OCI-LY3 (cell line): ENCODE measurements around the gene ANKRD18A.
"Not testable (repeated sequence)": the region's sequence is repeated elsewhere in the genome, so short reads cannot be mapped to it uniquely, and the experiment has no call there.

Experiments
- H2AFZ ChIP-seq: fragments of 200-600, 300-600 bp; shearing (Covaris generic); 2 replicates; pipeline ENCODE4 v1.6.0; 2014; ENCODE audit warnings: antibody characterized with exemption, low read depth, low read length
- H3K27ac ChIP-seq: fragments of 200-600, 300-600 bp; sonication (generic); 2 replicates; pipeline ENCODE4 v1.5.1; 2014; ENCODE audit warnings: mild to moderate bottlenecking, low read length, moderate library complexity, mixed read lengths
- H3K27me3 ChIP-seq: fragments of 200-600, 300-600 bp; sonication (generic); 2 replicates; pipeline ENCODE4 v1.6.1; 2014; ENCODE audit warnings: low read depth, low read length, mixed read lengths
- H3K36me3 ChIP-seq: fragments of 200-600, 300-600 bp; sonication (generic); replicated peaks from 2 replicates; pipeline ENCODE3; 2014; ENCODE audit warnings: low read depth, low read length, mixed read lengths
- H3K4me1 ChIP-seq: fragments of 300-600, 200-600 bp; sonication (generic); 2 replicates; pipeline ENCODE4 v1.6.1; 2014; ENCODE audit warnings: low read length, mixed read lengths
- H3K4me2 ChIP-seq: fragments of 200-600, 300-600 bp; sonication (generic); 2 replicates; pipeline ENCODE4 v1.6.1; 2014; ENCODE audit warnings: low read length, mixed read lengths
- H3K4me3 ChIP-seq: fragments of 300-600, 200-600 bp; sonication (generic); 2 replicates; pipeline ENCODE4 v1.5.1; 2014; ENCODE audit warnings: antibody characterized with exemption, mild to moderate bottlenecking, low read length, moderate library complexity
- H3K79me2 ChIP-seq: fragments of 300-600, 200-600 bp; shearing (Covaris generic); 2 replicates; pipeline ENCODE4 v1.6.1; 2014; ENCODE audit warnings: mild to moderate bottlenecking, low read length, mixed read lengths
- H3K9ac ChIP-seq: fragments of 300-600, 200-600 bp; shearing (Covaris generic); 2 replicates; pipeline ENCODE4 v1.6.0; 2014; ENCODE audit warnings: mild to moderate bottlenecking, low read length, moderate library complexity
- H3K9me3 ChIP-seq: fragments of 200-600, 300-600 bp; shearing (Covaris generic); 2 replicates; pipeline ENCODE4 v1.6.1; 2014; ENCODE audit warnings: low read length, mixed read lengths; ENCODE audit not compliant: insufficient read depth
- H4K20me1 ChIP-seq: fragments of 200-600, 300-600 bp; sonication (generic); 2 replicates; pipeline ENCODE4 v1.6.1; 2016; ENCODE audit warnings: low read length, mixed read lengths; ENCODE audit not compliant: insufficient read depth
- EZH2phosphoT487 ChIP-seq: fragments of 200-600 bp; shearing (Covaris generic); IDR thresholded peaks from 2 replicates; pipeline ENCODE4 v1.6.1; 2018; ENCODE audit warnings: antibody characterized with exemption, mixed run types, low read depth
- TF ChIP-seq, protein P1 (sequence below): fragments of 200-600, 300-600 bp; sonication (generic); IDR thresholded peaks from 2 replicates; pipeline ENCODE4 v1.5.1; 2014; ENCODE audit warnings: antibody characterized with exemption, low read length, low read depth

Gene ANKRD18A

DNA sequence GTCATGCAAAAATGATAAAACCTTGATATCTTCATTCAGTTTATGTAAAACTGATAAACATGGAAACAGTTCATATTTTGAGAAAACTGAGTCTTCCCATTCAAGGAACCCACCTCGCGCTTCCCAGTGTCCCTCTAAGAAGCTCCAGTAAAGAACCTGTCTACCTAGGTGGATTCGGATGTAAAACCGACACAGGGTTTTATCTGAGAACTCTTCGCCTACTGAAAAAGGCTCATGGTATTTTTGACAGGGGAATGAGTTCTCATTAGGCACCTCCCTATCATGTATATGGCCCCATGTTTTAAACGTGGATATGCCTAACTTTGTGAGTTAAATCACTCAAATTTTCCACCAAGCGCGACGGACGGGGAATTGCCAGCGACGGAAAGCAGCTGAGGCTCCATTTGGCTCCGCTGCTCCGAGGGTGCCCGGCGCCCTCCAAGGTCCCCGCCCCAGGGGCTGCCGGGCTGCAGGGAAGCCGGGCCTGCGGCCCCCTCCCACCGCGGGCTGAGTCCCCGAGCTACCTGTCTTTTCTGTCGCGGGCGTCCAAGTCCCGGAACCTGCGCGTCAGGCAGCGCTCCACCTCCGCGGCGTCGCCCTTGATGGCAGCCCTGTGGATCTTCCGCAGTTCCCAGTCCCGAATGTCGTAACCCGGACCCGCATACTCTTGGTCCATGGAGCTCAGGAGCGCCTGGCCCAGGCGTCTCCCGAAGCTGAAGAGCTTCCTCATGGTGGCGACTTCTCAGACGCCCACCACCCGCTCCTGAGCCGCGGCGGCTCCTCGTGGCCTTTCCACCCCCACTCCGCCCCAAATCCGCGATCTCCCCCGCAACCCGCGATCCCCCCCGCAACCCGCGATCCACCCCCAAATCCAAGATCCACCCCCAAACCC lies 594 bp downstream of the ANKRD18A start:
- no peak for TF ChIP-seq EZH2phosphoT487
- TF ChIP-seq, protein P1, sequence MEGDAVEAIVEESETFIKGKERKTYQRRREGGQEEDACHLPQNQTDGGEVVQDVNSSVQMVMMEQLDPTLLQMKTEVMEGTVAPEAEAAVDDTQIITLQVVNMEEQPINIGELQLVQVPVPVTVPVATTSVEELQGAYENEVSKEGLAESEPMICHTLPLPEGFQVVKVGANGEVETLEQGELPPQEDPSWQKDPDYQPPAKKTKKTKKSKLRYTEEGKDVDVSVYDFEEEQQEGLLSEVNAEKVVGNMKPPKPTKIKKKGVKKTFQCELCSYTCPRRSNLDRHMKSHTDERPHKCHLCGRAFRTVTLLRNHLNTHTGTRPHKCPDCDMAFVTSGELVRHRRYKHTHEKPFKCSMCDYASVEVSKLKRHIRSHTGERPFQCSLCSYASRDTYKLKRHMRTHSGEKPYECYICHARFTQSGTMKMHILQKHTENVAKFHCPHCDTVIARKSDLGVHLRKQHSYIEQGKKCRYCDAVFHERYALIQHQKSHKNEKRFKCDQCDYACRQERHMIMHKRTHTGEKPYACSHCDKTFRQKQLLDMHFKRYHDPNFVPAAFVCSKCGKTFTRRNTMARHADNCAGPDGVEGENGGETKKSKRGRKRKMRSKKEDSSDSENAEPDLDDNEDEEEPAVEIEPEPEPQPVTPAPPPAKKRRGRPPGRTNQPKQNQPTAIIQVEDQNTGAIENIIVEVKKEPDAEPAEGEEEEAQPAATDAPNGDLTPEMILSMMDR, result no peak
- H3K79me2 ChIP-seq, result no peaks in the 10 kb centered on the region
- no peak overlapping the region for H3K4me3 ChIP-seq
- no peaks in the 10 kb centered on the region for H4K20me1 ChIP-seq
- no peaks in the 10 kb centered on the region for H3K4me1 ChIP-seq
- no peaks in the 10 kb centered on the region for H3K27me3 ChIP-seq
- H3K4me2 ChIP-seq, result no peak overlapping the region
- no peak overlapping the region for H2AFZ ChIP-seq
- H3K36me3 ChIP-seq, result no peaks in the 10 kb centered on the region
- no peak overlapping the region for H3K9ac ChIP-seq
- H3K9me3 ChIP-seq, result 0 out of 2 replicates have a peak, but pooled peaks cover 7% of the 10 kb centered on the region
- no peak overlapping the region for H3K27ac ChIP-seq

DNA sequence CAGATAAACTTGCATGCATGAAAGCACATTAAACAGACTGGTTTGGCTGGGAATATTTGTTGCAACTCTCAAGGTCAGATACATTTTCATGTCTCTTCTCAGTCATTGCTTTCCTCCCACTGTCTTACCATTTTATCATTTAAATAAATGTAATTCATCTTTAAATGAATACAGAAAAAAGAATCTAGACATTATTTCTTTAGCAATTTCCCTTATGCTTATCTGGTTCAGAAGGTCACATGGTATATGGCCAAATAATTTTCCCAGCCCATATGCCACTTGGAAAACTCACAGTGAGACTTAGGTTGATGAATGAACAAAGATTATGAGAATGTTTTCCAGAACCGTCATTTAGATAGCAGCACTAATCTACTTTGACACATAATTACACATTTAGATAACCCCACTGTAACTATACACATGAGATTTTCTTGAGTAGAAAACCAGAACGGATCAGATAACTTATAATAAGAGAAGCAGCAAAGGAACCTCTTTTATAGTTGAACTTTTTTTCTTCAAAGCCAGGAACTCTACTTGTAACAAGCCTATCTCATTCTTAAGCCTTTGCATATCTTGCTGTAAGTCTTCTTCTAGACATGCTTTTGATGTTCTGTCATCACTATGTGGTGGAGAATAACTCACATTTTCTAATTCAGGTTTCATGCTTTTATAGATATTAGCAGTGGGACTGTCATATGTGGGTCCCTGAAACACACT lies 22.2 kb downstream of the ANKRD18A start:
- not testable (repeated sequence) for H3K4me1 ChIP-seq, H3K27ac ChIP-seq, H3K4me2 ChIP-seq, H2AFZ ChIP-seq, H3K9ac ChIP-seq, H3K4me3 ChIP-seq, H3K79me2 ChIP-seq, H3K27me3 ChIP-seq, H3K9me3 ChIP-seq, H4K20me1 ChIP-seq, H3K36me3 ChIP-seq

DNA sequence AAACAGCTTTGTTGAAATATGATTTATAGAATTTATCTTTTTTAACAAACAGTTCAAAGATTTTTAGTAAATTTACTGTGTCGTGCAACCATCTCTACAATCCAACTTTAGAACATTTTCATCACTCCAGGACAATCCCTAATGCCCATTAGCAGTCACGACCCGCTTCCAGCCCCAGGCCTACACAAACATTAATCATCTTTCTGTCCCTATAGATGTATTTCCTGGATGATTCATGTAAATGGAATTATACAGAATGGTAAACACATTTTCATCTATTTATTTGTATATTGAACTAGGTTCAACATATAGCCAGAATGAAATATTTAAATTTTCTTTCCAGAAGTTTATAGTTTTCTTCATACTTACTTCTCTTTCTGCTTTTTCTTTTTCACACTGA lies 25.3 kb downstream of the ANKRD18A start:
- H2AFZ ChIP-seq, H3K36me3 ChIP-seq, H3K9me3 ChIP-seq, H3K4me1 ChIP-seq, H3K4me3 ChIP-seq, H3K79me2 ChIP-seq, H3K9ac ChIP-seq, H3K27ac ChIP-seq, H4K20me1 ChIP-seq, H3K4me2 ChIP-seq, H3K27me3 ChIP-seq: not testable (repeated sequence)

DNA sequence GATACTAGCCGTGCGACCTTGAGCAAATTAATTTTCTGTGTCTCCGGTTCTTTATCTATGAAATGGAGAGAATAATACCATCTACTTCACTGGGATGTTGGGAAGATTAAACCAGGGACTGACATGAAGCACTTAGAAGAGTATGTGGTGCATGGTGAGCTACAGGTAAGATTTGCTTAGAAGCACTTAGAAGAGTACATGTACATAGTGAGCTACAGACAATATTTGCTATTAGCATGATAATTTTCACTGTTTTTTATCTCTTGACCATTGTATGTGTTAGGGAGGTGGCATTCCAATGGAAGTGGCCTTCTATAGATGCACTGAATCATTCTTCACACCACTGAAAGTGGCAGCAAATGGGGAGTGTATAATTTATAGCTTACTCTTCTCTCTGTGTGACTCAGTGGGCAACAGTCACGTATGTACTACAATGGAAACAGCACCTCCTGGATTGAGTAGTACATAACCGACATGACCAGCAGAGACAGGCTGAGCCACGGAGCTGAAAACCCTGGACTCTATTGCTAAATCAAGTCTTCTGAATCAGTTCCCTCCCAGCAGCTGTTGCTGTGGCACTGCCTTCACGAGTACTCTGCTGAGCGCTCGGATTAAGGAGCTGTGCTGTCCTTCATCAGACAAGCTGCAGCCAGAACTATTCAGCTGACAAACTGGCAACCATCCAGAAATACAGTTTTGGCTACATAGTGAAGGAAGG lies 28.9 kb downstream of the ANKRD18A start:
- not testable (repeated sequence) for H3K4me2 ChIP-seq, H4K20me1 ChIP-seq, H3K27me3 ChIP-seq, H3K36me3 ChIP-seq, H3K9ac ChIP-seq, H2AFZ ChIP-seq, H3K4me3 ChIP-seq, H3K27ac ChIP-seq, H3K79me2 ChIP-seq, H3K9me3 ChIP-seq, H3K4me1 ChIP-seq

DNA sequence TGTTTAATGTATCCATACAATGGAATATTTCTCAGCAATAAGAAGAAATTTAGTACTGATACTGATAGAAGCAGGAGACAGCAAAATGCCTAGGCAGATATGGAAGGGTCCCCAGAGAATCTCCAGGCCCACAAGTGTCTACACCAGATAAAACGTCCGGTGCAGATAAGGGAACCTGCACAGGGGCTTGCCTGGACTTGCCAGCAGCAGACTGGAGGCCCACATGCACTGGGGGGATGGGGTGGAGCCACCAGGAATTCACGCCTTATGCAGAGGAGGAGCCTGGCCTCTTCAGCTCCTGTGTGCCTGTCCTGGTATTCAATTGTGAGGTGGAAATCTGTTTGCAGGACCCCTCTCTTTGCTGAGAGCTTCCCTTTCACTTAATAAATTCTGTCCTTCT lies 36.6 kb downstream of the ANKRD18A start:
- not testable (repeated sequence) for H3K4me1 ChIP-seq, H2AFZ ChIP-seq, H3K9ac ChIP-seq, H3K79me2 ChIP-seq, H4K20me1 ChIP-seq, H3K36me3 ChIP-seq, H3K9me3 ChIP-seq, H3K27me3 ChIP-seq, H3K4me3 ChIP-seq, H3K4me2 ChIP-seq, H3K27ac ChIP-seq

DNA sequence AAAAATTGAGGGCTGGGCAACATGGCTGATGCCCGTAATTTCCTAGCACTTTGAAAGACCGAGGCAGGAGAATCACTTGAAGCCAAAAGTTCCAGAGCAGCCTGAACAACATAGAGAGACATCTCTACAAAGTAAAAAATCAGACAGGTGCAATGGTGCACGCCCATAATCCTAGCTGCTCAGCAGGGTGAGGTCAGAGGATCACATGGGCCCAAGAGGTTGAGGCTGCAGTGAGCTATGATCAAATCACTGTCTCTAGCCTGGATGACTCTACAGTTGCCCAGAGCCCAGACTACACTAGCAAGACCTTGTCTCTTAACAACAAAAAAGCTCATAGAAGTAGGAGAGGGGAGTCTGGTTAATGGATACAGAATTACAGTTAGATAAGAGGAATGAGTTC lies 40.3 kb downstream of the ANKRD18A start:
- H3K4me3 ChIP-seq, H4K20me1 ChIP-seq, H3K27ac ChIP-seq, H2AFZ ChIP-seq, H3K27me3 ChIP-seq, H3K36me3 ChIP-seq, H3K79me2 ChIP-seq, H3K4me1 ChIP-seq, H3K9ac ChIP-seq, H3K4me2 ChIP-seq, H3K9me3 ChIP-seq: not testable (repeated sequence)

DNA sequence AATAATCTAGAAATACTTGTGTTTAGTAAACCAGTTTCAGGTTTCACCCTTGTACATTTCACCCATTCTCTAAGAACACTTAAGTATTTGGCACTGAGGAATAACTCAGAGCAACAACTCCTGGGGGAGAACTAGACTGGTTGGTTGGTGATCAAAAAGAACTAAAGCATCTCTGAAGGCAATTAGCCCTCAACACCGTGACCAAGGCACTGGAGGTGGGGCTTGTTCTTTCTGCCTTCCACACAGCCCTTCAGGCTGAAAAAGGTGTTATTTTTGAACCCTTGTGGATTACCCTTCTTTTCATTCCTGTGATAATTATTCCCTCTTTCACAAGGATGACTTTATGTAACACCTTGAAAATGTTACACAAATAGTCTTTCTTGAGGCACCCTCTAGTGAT lies 44.2 kb downstream of the ANKRD18A start:
- not testable (repeated sequence) for H3K4me3 ChIP-seq, H3K9ac ChIP-seq, H4K20me1 ChIP-seq, H3K27ac ChIP-seq, H3K36me3 ChIP-seq, H3K9me3 ChIP-seq, H3K4me2 ChIP-seq, H3K4me1 ChIP-seq, H3K79me2 ChIP-seq, H3K27me3 ChIP-seq, H2AFZ ChIP-seq

DNA sequence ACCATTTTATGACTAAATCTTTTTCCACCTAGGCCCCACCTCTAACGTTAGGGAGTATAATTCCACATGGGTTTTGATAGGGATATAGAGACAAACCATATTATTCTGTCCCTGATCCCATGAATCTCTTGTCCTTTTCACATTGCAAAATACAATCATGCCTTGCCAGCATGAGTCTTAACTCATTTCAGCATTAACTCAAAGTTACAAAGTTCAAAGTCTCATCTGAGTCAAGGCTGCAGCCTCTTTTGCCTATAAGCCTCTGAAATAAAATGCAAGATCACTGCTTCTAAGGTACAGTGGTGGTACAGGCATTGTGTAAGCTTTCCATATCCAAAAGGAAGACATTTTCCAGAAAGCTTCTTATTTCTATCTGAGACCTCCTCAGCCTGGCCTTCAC lies 54.3 kb downstream of the ANKRD18A start:
- not testable (repeated sequence) for H3K4me1 ChIP-seq, H4K20me1 ChIP-seq, H3K9me3 ChIP-seq, H3K79me2 ChIP-seq, H3K4me2 ChIP-seq, H3K36me3 ChIP-seq, H3K4me3 ChIP-seq, H2AFZ ChIP-seq, H3K9ac ChIP-seq, H3K27me3 ChIP-seq, H3K27ac ChIP-seq
